ENCODE results near the gene TRPM3.

GRCh38 chr9:70924895-70925547 lies 196.4 kb downstream of the TRPM3 start:
- no peak for TF ChIP-seq SUZ12 (IDR thresholded peaks at IDR 0.05; ENCODE audit: extremely low read depth, insufficient read depth, insufficient read length)
- TF ChIP-seq YY1 (IDR thresholded peaks at IDR 0.05; ENCODE audit: insufficient read depth, insufficient read length) = no peak
- TF ChIP-seq ZNF274 (IDR thresholded peaks at IDR 0.05; ENCODE audit: low read depth, low read length) = no peak

All from NT2/D1 (cell line).